ENCODE measurements around the gene TOPBP1.
"Not testable (repeated sequence)": the region's sequence is repeated elsewhere in the genome, so short reads cannot be mapped to it uniquely, and the experiment has no call there.

Gene TOPBP1

DNA sequence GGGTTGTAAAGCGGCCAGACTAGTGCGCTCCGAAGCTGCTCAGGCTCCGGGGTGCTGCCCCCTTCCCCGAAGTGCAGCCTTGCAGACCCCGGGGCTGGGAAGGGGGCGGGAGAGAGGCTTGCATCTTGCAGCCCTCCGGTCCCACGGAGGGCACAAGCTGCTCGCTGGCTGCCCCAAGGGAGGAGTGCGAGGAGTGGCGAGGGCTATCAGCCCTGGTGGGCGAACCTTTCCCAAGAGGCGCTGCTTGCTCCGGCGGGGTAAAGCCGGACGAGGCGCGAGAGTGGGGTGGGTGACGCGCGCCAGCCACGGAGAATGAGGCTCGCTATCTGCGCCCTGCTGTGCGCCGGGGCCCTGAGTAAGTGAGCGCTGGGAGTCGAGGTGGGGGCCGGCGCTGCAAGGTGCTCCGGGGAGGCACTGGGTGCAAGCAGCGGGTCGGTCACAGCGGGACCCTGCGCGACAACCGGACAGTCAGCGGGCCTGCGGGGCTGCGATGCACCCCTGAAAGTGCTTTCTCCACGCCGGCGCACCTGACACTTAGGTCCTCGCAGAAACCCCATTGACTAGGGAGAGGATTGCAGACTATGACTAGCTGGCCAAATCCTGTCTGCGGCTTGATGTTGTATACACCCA lies 12.7 kb upstream of the TOPBP1 start:
- DNase-seq (ENCODE audit: low read depth, low spot score) = no peak

GRCh38 chr3:133673746-133674145 lies 12.0 kb upstream of the TOPBP1 start:
- DNase-seq (ENCODE audit: low read depth, low spot score) = no peak

DNA sequence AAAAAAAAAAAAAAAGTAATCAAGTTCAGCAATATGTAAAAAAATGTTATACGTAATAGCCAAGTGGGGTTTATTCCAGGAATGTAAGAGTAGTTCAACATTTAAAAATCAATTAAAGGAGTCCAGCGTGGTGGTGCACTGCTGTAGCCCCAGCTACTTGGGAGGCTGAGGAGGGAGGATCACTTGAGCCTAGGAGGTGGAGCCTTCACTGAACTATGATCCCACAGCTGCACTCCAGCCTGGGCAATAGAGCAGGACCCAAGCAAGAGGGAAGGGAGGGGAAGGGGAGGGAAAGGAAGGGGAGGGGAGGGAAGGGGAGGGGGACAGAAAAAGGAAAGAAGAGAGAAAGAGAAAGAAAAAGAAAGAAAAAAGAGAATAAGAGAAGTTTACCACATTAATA lies 10.7 kb upstream of the TOPBP1 start:
- DNase-seq (ENCODE audit: low read depth, low spot score) = no peak

GRCh38 chr3:133670525-133670995 lies 8.8 kb upstream of the TOPBP1 start:
- DNase-seq (ENCODE audit: low read depth, low spot score) = no peak

GRCh38 chr3:133669949-133670524 lies 8.3 kb upstream of the TOPBP1 start:
- no peak for DNase-seq (ENCODE audit: low read depth, low spot score)

GRCh38 chr3:133667118-133667517 lies 5.4 kb upstream of the TOPBP1 start:
- no peak for DNase-seq (ENCODE audit: low read depth, low spot score)

DNA sequence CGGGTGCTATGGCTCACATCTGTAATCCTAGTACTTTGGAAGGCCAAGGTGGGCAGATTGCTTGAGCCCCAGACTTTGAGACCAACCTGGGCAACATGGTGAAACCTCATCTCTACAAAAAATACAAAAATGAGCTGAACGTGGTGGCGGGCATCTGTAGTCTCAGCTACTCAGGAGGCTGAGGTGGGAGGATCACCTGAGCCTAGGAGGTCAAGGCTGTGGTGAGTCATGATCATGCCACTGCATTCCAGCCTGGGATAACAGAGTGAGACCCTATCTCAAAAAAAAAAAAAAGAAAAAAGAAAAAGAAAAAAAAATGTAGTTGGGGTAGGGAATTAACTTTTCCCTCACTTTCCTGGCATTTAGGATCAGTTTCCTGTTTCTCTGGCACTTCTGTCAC lies 3.4 kb upstream of the TOPBP1 start:
- not testable (repeated sequence) for DNase-seq (ENCODE audit: low read depth, low spot score)

- DNase-seq (ENCODE audit: low read depth, low spot score) = peak; percentile 57
Observed at GRCh38 chr3:133663569-133664313, 2.0 kb upstream of the TOPBP1 start.

DNA sequence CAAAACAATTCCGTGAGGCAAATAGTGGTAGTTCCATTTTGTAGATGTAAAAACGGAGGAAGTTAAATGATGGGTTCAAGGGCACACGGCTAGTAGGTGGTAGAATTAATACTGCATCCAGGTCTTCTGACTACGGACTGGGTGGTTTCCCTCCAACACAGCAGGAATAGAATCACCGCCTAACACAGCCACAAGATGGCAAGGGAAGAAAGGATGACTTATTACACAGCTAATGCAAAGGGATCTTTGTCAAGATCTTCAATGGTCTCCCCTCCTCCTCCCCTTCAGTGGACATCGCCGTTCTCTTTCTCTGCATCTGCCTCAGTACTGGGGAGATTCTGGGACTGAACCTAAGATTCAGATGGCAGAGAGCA lies 524 bp upstream of the TOPBP1 start:
- DNase-seq (ENCODE audit: low read depth, low spot score) = no peak

DNA sequence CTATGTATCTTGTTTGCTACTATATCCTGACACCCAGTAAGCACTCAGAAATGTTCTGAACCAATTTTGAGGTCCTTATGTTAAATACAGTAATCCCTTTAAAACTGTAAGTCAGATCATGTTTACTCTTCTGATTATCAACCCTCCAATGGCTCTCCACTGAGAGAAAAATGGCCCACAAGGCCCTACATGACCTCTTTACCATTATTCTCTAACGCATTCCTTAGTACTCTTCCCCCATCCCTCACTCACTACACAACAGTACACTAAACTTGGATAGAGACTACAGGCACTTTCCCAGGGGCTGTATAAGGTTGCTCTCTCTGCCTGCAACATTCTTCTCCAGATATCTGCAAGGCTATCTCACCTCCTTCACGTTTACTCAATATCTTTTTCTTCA lies 1.9 kb downstream of the TOPBP1 start:
- no peak for DNase-seq (ENCODE audit: low read depth, low spot score)

GRCh38 chr3:133655731-133656515 lies 5.8 kb downstream of the TOPBP1 start:
- DNase-seq (ENCODE audit: low read depth, low spot score) = no peak

DNA sequence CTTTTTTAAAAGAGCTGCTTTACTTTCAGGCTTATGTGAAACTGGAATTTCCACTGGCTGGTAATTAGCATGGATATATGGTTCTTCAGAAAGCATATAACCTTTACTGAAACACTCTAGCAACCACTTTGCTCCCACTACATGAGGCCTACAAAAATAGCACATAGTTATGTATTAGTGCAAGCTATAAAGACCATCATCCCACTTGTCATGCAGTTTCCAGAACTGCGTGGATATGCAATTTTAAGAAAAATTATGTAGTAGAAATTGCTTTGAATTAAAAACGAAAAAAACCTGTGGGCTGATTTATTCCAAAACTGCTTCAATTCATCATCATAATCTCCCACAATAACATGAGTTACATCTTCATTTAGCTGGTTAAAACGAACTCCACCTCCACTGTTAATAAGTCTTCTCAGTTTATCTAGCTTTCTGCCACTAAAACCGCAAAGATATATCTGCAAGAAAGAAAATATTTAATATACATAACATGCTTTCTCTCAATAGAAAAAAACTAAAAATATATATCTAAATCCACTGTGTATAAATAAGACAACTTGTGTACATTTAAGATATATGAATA lies 12.2 kb downstream of the TOPBP1 start:
- DNase-seq (ENCODE audit: low read depth, low spot score) = no peak

DNA sequence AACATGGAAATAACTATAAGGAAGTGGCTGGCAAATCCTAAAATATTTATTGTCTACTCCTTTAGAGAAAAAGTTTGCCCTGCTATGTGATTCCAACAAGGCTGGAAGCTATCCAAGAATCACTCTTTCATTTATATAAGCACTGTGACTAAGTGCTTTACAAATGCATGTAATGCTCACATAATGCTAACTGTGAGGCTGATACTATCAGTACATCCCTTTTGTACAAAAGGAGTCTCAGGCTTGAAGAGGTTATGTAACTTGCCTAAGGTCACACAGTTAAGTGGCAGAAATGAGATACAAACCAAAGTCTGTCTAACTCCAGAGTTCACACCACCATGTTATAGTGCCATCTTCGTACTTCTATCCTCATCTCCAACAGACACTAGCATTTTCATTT lies 17.0 kb downstream of the TOPBP1 start:
- DNase-seq (ENCODE audit: low read depth, low spot score) = no peak

DNA sequence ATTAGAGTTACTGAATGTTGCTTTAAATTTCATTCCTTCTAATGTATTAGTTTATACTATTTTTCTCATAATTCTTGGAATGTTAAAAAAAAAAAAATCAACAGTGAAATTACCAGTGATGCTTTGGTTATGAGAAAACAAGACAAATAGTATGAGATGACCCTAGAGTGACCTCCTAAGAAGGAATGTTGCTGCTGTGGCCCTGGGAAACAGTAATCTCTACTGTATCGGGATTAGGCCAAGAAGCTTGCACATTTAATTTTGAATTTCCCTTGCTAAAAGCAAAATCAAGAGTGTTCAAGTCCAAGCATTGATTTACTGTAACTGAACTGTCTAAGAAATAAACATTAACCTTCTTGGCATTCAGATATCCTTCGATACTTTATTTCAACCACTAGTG lies 18.1 kb downstream of the TOPBP1 start:
- no peak for DNase-seq (ENCODE audit: low read depth, low spot score)

GRCh38 chr3:133641254-133641653 lies 20.5 kb downstream of the TOPBP1 start:
- DNase-seq (ENCODE audit: low read depth, low spot score) = no peak

GRCh38 chr3:133633439-133633838 lies 28.3 kb downstream of the TOPBP1 start:
- no peak for DNase-seq (ENCODE audit: low read depth, low spot score)

DNA sequence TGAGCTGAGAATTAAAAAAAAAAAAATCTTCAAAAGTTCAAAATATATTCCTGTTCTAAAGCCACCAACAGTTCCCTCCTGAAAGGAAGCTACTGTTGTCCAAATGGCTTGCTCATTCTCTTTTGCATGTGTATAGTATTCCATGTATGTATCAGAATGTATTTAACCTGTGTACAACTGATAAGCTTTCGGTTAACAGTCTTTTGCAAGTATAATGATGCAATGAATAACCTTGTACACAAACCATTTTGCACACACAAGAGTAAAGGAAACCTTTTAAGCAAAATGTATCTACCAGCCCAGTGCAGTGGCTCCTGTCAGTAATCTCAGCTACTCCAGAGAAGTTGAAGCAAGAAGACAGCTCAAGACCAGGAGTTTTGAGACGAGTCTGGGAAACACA lies 32.6 kb downstream of the TOPBP1 start:
- DNase-seq (ENCODE audit: low read depth, low spot score) = no peak

DNA sequence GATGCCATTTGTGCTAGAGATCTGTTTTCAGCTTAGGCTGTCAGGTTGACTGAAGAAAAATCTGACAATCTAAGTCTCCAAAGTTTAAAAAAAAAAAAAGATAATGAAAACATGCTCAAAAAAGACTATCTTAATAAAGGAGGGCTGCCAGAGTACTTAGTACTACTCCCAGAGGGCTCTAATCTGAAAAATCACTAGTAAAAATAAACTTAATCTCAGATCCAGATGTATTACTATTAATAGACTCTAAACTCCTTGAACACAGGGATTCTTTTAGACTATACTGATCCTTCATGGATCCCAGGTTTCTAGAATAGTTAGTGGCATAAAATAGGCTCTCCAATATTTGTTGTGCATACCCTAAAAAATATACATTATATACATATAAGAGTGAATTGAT lies 34.0 kb downstream of the TOPBP1 start:
- no peak for DNase-seq (ENCODE audit: low read depth, low spot score)

- no peak for DNase-seq (ENCODE audit: low read depth, low spot score)
Observed at GRCh38 chr3:133620066-133620784, 41.5 kb downstream of the TOPBP1 start.

DNA sequence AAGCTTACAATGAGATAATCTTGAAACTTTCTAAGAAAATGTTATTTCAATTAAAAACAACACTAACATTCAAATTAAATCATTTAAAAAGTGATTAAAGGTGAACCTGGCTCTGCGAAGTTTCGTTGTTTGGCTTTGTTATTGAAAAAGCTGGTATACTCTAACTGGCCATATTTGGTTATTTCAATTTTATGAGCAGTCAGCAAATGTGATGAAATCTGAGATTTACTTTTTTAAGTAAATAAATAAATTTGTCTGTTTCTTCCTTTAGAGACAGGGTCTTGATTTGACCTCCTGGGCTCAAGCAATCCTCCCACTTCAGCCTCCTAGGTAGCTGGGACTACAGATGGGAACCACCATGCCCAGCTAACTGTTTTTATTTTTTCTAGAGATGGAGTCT lies 50.2 kb downstream of the TOPBP1 start:
- no peak for DNase-seq (ENCODE audit: low read depth, low spot score)

- DNase-seq (ENCODE audit: low read depth, low spot score) = no peak
Observed at GRCh38 chr3:133610031-133610430, 51.7 kb downstream of the TOPBP1 start.

Data from ELF-1 (cell line).